HEK293 (cell line): ENCODE data around the gene XAF1.

Experiments
- CTCF ChIA-PET: fragments of 350-600 bp; formaldehyde crosslinking; extraction: SDS; loops from one replicate; lab custom pipeline; 2021; ENCODE audit warnings: antibody characterized with exemption; lab: Yijun Ruan, JAX
- POLR2A ChIA-PET: fragments of 300-600 bp; formaldehyde crosslinking; extraction: SDS; loops from one replicate; lab custom pipeline; 2020; ENCODE audit warnings: antibody characterized with exemption, inconsistent platforms; lab: Yijun Ruan, JAX
- H3K27ac ChIP-seq: fragments of 200-500 bp; sonication (Bioruptor generic); 2 replicates; pipeline ENCODE4 v1.5.1; 2014; ENCODE audit warnings: low read depth, low read length, control low read depth, inconsistent platforms; ENCODE audit errors: extremely low read depth
- H3K36me3 ChIP-seq, 2 experiments: fragments of 200-500 bp in 1 of 2; sonication (Bioruptor generic) in 1 of 2; 1 replicate in 1 of 2; 2 replicates in 1 of 2; pipeline ENCODE4 v1.5.1; 2014 to 2017; ENCODE audit warnings: inconsistent platforms in 2 of 2, low read length in 2 of 2; ENCODE audit not compliant: control insufficient read depth in 2 of 2, insufficient read depth in 1 of 2
- H3K4me1 ChIP-seq: fragments of 200-500 bp; sonication (Bioruptor generic); 2 replicates; pipeline ENCODE4 v1.5.1; 2014; ENCODE audit warnings: mild to moderate bottlenecking, low read length, inconsistent platforms; ENCODE audit not compliant: control insufficient read depth, insufficient read depth
- H3K4me3 ChIP-seq: 2 replicates; pipeline ENCODE4 v1.5.1; 2011; ENCODE audit warnings: low read depth, mild to moderate bottlenecking, control low read depth, low read length, moderate library complexity
- H3K9me3 ChIP-seq: fragments of 200-500 bp; sonication (Bioruptor generic); 2 replicates; pipeline ENCODE4 v1.5.1; 2014; ENCODE audit warnings: low read depth, low read length, inconsistent platforms; ENCODE audit not compliant: control insufficient read depth, insufficient read depth
- FEZF1 ChIP-seq: fragments of 450-650 bp; formaldehyde crosslinking; IDR thresholded peaks from 2 replicates; pipeline ENCODE4 v1.5.1; 2016; ENCODE audit warnings: missing biosample characterization, missing genetic modification characterization
- HOXC10 ChIP-seq: sonication (generic); formaldehyde crosslinking; IDR thresholded peaks from 2 replicates; pipeline ENCODE4 v1.8.1; 2023; ENCODE audit warnings: mild to moderate bottlenecking, missing genetic modification reagents
- KLF9 ChIP-seq: fragments of 450-650 bp; formaldehyde crosslinking; IDR thresholded peaks from 2 replicates; pipeline ENCODE4 v1.5.1; 2016; ENCODE audit warnings: missing biosample characterization, missing genetic modification characterization, low read depth
- PATZ1 ChIP-seq: fragments of 450-650 bp; formaldehyde crosslinking; IDR thresholded peaks from 2 replicates; pipeline ENCODE4 v1.5.1; 2016; ENCODE audit warnings: missing biosample characterization, missing genetic modification characterization
- PBX3 ChIP-seq: sonication (generic); formaldehyde crosslinking; IDR thresholded peaks from 2 replicates; pipeline ENCODE4 v1.8.1; 2022; ENCODE audit warnings: mild to moderate bottlenecking, moderate library complexity, missing genetic modification reagents
- PRDM2 ChIP-seq: fragments of 450-650 bp; formaldehyde crosslinking; IDR thresholded peaks from 2 replicates; pipeline ENCODE4 v1.5.1; 2016; ENCODE audit warnings: missing biosample characterization, missing genetic modification characterization, borderline replicate concordance
- WT1 ChIP-seq: fragments of 450-650 bp; formaldehyde crosslinking; IDR thresholded peaks from 2 replicates; pipeline ENCODE4 v1.5.1; 2016; ENCODE audit warnings: missing biosample characterization, missing genetic modification characterization
- ZBTB11 ChIP-seq: fragments of 450-650 bp; formaldehyde crosslinking; conservative IDR thresholded peaks from 2 replicates; pipeline ENCODE4 v1.5.1; 2016; ENCODE audit warnings: low read depth, missing biosample characterization, missing genetic modification characterization
- ZBTB48 ChIP-seq: fragments of 450-650 bp; formaldehyde crosslinking; IDR thresholded peaks from 2 replicates; pipeline ENCODE4 v1.5.1; 2016; ENCODE audit warnings: missing biosample characterization, missing genetic modification characterization
- ZNF10 ChIP-seq: fragments of 450-650 bp; formaldehyde crosslinking; IDR thresholded peaks from 2 replicates; pipeline ENCODE4 v1.5.1; 2017; ENCODE audit warnings: missing biosample characterization, missing genetic modification characterization
- ZNF223 ChIP-seq: fragments of 450-650 bp; formaldehyde crosslinking; IDR thresholded peaks from 2 replicates; pipeline ENCODE4 v1.5.1; 2016; ENCODE audit warnings: missing biosample characterization, missing genetic modification characterization
- ZNF280D ChIP-seq: fragments of 450-650 bp; formaldehyde crosslinking; IDR thresholded peaks from 2 replicates; pipeline ENCODE4 v1.5.1; 2016; ENCODE audit warnings: missing biosample characterization, missing genetic modification characterization
- ZNF362 ChIP-seq: fragments of 450-650 bp; formaldehyde crosslinking; IDR thresholded peaks from 2 replicates; pipeline ENCODE4 v1.5.1; 2016; ENCODE audit warnings: missing biosample characterization, missing genetic modification characterization
- ZNF433 ChIP-seq: fragments of 450-650 bp; formaldehyde crosslinking; IDR thresholded peaks from 2 replicates; pipeline ENCODE4 v1.5.1; 2016; ENCODE audit warnings: missing biosample characterization, missing genetic modification characterization, low read depth
- ZNF596 ChIP-seq: fragments of 450-650 bp; IDR thresholded peaks from 2 replicates; pipeline ENCODE4 v1.5.0; 2018; ENCODE audit warnings: missing biosample characterization, mild to moderate bottlenecking, missing genetic modification characterization, moderate library complexity
- ZNF623 ChIP-seq: fragments of 450-650 bp; formaldehyde crosslinking; IDR thresholded peaks from 2 replicates; pipeline ENCODE4 v1.5.1; 2016; ENCODE audit warnings: missing biosample characterization, missing genetic modification characterization
- ZNF776 ChIP-seq: fragments of 450-650 bp; formaldehyde crosslinking; IDR thresholded peaks from 2 replicates; pipeline ENCODE4 v1.5.0; 2017; ENCODE audit warnings: missing biosample characterization, missing genetic modification characterization, borderline replicate concordance
- ZSCAN4 ChIP-seq: fragments of 450-650 bp; formaldehyde crosslinking; IDR thresholded peaks from 2 replicates; pipeline ENCODE4 v1.5.1; 2017; ENCODE audit warnings: missing biosample characterization, missing genetic modification characterization

The XAF1 gene

GRCh38 chr17:6706996-6707395 lies 48.9 kb upstream of the XAF1 start:
- POLR2A ChIA-PET = no interaction called here
- Histone ChIP-seq H3K9me3 (no peaks in the 10 kb centered on the region), H3K4me3 (no peak overlapping the region), H3K4me1 (no peaks in the 10 kb centered on the region; the same call in 1 of the 2 replicates), H3K36me3 (no peaks in the 10 kb centered on the region), H3K27ac (no peak overlapping the region)
- CTCF ChIA-PET = no interaction called here
- TF ChIP-seq KLF9 (tag by site-specific recombination) = no peak
- TF ChIP-seq FEZF1 (tag by site-specific recombination) = no peak
- no peak for TF ChIP-seq ZNF623 (tag by site-specific recombination)
- no peak for TF ChIP-seq PRDM2 (tag by site-specific recombination)
- TF ChIP-seq ZSCAN4 (tag by site-specific recombination) = no peak
- no peak for TF ChIP-seq ZNF280D
- TF ChIP-seq ZNF10 = no peak
- TF ChIP-seq ZNF596 = no peak
- no peak for TF ChIP-seq PBX3
- TF ChIP-seq ZNF433 (tag by site-specific recombination) = no peak
- TF ChIP-seq WT1 = no peak
- no peak for TF ChIP-seq ZNF362 (tag by site-specific recombination)
- TF ChIP-seq ZBTB11 = no peak
- TF ChIP-seq ZNF223 (tag by site-specific recombination) = no peak
- no peak for TF ChIP-seq ZBTB48 (tag by site-specific recombination)
- TF ChIP-seq HOXC10 = no peak
- TF ChIP-seq PATZ1 (tag by site-specific recombination) = no peak
- no peak for TF ChIP-seq ZNF776 (tag by site-specific recombination)
- TF ChIP-seq, all 188 proteins: peak for 0
